ENCODE data around the gene VPS35. TPM values are rescaled to one million over a fixed set of nuclear protein-coding genes. Genes with fewer than 3 reads are reported as not detected.

Gene VPS35
- total RNA-seq, 1 experiment from 2014 or later: 72.1 TPM

DNA sequence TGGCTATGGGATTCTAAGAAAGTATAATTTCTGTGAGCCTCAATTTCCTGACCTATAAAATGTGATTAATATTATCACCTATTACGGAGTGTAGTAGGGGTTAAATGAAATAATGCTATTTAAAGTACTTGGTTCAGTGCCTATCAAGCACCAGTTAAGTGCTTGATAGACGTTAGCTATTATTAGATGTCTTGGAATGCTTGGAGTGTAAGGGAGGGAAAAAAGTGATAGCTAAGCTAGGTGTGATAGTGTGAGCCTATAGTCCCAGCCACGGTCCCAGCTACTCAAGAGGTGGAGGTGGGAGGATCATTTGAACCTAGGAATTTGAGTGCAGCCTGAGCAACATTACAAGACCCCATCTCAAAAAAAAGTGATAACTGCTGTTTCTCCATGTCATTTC is 8.0 kb upstream of the VPS35 start:
- ChIA-PET POLR2A (no interaction called here), CTCF (interaction anchor here (2.0 kb wide), 1 partner anchor 23 kb away, joined by 7 read pairs; no protein-coding TSS in a partner anchor)
- Mint-ChIP-seq H3K9me3 (no peaks in the 10 kb centered on the region), H3K4me3 (no peak overlapping the region), H3K27me3 (ENCODE audit: low read depth) (no peaks in the 10 kb centered on the region), H3K27ac (no peak overlapping the region), H3K36me3 (peaks cover 56% of the 10 kb centered on the region), H3K4me1 (no peaks in the 10 kb centered on the region)
- no peak for TF ChIP-seq MYBL2 (CRISPR knock-in tag; IDR thresholded peaks at IDR 0.05)
- DNase-seq (ENCODE audit: low spot score) (no peak), ATAC-seq (no peak)

DNA sequence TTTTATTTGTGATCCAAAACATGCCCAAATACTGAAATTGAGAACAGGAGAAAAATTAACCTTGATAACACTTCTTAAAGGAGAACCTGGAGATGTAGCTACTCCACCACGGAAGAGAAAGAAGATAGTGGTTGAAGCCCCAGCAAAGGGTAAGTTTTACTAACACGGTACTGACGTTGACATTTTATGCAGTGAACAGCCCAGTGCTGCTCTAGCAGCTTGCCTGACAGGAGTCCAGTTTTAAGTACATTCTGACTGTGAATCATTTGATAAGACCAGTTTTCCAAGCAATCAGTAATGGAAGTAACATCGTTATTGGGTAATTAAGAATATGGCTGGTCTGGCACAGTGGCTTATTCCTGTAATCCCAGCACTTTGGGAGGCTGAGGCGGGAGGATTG is 7.0 kb upstream of the VPS35 start:
- Mint-ChIP-seq H3K27me3 (ENCODE audit: low read depth) (no peaks in the 10 kb centered on the region), H3K4me3 (no peak overlapping the region), H3K27ac (no peak overlapping the region; the same call in 1 of the 2 replicates), H3K4me1 (peaks cover 8% of the 10 kb centered on the region; the same call in 1 of the 2 replicates), H3K36me3 (peaks cover 65% of the 10 kb centered on the region), H3K9me3 (no peaks in the 10 kb centered on the region)
- ATAC-seq (no peak), DNase-seq (ENCODE audit: low spot score) (no peak)
- CTCF ChIA-PET: interaction anchor here (2.0 kb wide), 1 partner anchor 22 kb away, joined by 7 read pairs; no protein-coding TSS in a partner anchor
- POLR2A ChIA-PET: no interaction called here
- TF ChIP-seq ZNF121 (CRISPR knock-in tag; IDR thresholded peaks at IDR 0.05): no peak
- no peak for TF ChIP-seq ZNF263 (CRISPR knock-in tag; IDR thresholded peaks at IDR 0.05; ENCODE audit: low read depth)
- no peak for TF ChIP-seq PRRX2 (CRISPR knock-in tag; IDR thresholded peaks at IDR 0.05)
- TF ChIP-seq GTF2I (CRISPR knock-in tag; conservative IDR thresholded peaks at IDR 0.05): no peak
- TF ChIP-seq RELA (CRISPR knock-in tag; IDR thresholded peaks at IDR 0.05; ENCODE audit: borderline replicate concordance): no peak
- TF ChIP-seq NR2C2 (CRISPR knock-in tag; IDR thresholded peaks at IDR 0.05): no peak
- TF ChIP-seq, protein P1, sequence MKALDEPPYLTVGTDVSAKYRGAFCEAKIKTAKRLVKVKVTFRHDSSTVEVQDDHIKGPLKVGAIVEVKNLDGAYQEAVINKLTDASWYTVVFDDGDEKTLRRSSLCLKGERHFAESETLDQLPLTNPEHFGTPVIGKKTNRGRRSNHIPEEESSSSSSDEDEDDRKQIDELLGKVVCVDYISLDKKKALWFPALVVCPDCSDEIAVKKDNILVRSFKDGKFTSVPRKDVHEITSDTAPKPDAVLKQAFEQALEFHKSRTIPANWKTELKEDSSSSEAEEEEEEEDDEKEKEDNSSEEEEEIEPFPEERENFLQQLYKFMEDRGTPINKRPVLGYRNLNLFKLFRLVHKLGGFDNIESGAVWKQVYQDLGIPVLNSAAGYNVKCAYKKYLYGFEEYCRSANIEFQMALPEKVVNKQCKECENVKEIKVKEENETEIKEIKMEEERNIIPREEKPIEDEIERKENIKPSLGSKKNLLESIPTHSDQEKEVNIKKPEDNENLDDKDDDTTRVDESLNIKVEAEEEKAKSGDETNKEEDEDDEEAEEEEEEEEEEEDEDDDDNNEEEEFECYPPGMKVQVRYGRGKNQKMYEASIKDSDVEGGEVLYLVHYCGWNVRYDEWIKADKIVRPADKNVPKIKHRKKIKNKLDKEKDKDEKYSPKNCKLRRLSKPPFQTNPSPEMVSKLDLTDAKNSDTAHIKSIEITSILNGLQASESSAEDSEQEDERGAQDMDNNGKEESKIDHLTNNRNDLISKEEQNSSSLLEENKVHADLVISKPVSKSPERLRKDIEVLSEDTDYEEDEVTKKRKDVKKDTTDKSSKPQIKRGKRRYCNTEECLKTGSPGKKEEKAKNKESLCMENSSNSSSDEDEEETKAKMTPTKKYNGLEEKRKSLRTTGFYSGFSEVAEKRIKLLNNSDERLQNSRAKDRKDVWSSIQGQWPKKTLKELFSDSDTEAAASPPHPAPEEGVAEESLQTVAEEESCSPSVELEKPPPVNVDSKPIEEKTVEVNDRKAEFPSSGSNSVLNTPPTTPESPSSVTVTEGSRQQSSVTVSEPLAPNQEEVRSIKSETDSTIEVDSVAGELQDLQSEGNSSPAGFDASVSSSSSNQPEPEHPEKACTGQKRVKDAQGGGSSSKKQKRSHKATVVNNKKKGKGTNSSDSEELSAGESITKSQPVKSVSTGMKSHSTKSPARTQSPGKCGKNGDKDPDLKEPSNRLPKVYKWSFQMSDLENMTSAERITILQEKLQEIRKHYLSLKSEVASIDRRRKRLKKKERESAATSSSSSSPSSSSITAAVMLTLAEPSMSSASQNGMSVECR (CRISPR knock-in tag; IDR thresholded peaks at IDR 0.05; ENCODE audit: borderline replicate concordance): no peak
- TF ChIP-seq, protein P2, sequence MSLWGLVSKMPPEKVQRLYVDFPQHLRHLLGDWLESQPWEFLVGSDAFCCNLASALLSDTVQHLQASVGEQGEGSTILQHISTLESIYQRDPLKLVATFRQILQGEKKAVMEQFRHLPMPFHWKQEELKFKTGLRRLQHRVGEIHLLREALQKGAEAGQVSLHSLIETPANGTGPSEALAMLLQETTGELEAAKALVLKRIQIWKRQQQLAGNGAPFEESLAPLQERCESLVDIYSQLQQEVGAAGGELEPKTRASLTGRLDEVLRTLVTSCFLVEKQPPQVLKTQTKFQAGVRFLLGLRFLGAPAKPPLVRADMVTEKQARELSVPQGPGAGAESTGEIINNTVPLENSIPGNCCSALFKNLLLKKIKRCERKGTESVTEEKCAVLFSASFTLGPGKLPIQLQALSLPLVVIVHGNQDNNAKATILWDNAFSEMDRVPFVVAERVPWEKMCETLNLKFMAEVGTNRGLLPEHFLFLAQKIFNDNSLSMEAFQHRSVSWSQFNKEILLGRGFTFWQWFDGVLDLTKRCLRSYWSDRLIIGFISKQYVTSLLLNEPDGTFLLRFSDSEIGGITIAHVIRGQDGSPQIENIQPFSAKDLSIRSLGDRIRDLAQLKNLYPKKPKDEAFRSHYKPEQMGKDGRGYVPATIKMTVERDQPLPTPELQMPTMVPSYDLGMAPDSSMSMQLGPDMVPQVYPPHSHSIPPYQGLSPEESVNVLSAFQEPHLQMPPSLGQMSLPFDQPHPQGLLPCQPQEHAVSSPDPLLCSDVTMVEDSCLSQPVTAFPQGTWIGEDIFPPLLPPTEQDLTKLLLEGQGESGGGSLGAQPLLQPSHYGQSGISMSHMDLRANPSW (CRISPR knock-in tag; conservative IDR thresholded peaks at IDR 0.05; ENCODE audit: low read depth): no peak
- no peak for TF ChIP-seq ZNF396 (CRISPR knock-in tag; IDR thresholded peaks at IDR 0.05; ENCODE audit: borderline replicate concordance)
- no peak for TF ChIP-seq ZNF219 (CRISPR knock-in tag; IDR thresholded peaks at IDR 0.05; ENCODE audit: borderline replicate concordance)
- TF ChIP-seq ZNF423 (CRISPR knock-in tag; IDR thresholded peaks at IDR 0.05): no peak

DNA sequence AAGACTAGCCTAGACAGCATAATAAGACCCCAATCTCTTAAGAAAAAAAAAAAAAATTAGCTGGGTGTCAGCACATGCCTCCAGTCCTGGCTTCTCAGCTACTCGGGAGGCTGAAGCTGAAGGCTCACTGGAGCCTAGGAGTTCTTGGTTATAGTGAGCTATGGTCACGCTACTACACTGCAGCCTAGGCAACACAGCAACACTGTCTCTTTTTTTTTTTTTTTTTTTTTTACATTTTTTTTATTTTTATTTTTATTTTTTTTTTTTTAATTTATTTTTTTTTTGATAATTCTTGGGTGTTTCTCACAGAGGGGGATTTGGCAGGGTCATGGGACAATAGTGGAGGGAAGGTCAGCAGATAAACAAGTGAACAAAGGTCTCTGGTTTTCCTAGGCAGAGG is 4.6 kb upstream of the VPS35 start:
- CTCF ChIA-PET: interaction anchor here (0.6 to 1.0 kb wide), 2 partner anchors 20 to 21 kb away, joined by 3 read pairs; no protein-coding TSS in a partner anchor
- H3K9me3 Mint-ChIP-seq: no peaks in the 10 kb centered on the region

More for the DNA sequence above, 4.6 kb upstream of the VPS35 start:
- no peak overlapping the region for H3K27ac Mint-ChIP-seq
- peaks cover 14% of the 10 kb centered on the region; the same call in 1 of the 2 replicates for H3K4me1 Mint-ChIP-seq
- no peak overlapping the region for H3K4me3 Mint-ChIP-seq
- POLR2A ChIA-PET: no interaction called here
- ATAC-seq (no peak), DNase-seq (ENCODE audit: low spot score) (no peak)
- H3K27me3 Mint-ChIP-seq (ENCODE audit: low read depth): no peaks in the 10 kb centered on the region
- TF ChIP-seq CREM (CRISPR knock-in tag; IDR thresholded peaks at IDR 0.05) (no peak), HMGA2 (CRISPR knock-in tag; IDR thresholded peaks at IDR 0.05) (peak; percentile 80), IRF2 (CRISPR knock-in tag; IDR thresholded peaks at IDR 0.05; ENCODE audit: borderline replicate concordance, low read depth) (no peak)
- TF ChIP-seq, protein P3, sequence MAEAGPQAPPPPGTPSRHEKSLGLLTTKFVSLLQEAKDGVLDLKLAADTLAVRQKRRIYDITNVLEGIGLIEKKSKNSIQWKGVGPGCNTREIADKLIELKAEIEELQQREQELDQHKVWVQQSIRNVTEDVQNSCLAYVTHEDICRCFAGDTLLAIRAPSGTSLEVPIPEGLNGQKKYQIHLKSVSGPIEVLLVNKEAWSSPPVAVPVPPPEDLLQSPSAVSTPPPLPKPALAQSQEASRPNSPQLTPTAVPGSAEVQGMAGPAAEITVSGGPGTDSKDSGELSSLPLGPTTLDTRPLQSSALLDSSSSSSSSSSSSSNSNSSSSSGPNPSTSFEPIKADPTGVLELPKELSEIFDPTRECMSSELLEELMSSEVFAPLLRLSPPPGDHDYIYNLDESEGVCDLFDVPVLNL (CRISPR knock-in tag; IDR thresholded peaks at IDR 0.05; ENCODE audit: borderline replicate concordance, low read depth): no peak
- TF ChIP-seq, protein P4, sequence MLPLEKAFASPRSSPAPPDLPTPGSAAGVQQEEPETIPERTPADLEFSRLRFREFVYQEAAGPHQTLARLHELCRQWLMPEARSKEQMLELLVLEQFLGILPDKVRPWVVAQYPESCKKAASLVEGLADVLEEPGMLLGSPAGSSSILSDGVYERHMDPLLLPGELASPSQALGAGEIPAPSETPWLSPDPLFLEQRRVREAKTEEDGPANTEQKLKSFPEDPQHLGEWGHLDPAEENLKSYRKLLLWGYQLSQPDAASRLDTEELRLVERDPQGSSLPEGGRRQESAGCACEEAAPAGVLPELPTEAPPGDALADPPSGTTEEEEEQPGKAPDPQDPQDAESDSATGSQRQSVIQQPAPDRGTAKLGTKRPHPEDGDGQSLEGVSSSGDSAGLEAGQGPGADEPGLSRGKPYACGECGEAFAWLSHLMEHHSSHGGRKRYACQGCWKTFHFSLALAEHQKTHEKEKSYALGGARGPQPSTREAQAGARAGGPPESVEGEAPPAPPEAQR (CRISPR knock-in tag; IDR thresholded peaks at IDR 0.05): no peak
- peaks cover 63% of the 10 kb centered on the region for H3K36me3 Mint-ChIP-seq

All from WTC11 (cell line).